Activated CD8-positive, alpha-beta T cell treated with anti-CD3 and anti-CD28 coated beads, Interleukin-2, amount 10 ng/mL, durations not matched to agents 7 days and 5 days (primary cell): ENCODE results near the gene LYVE1. TPM values are rescaled to one million over a fixed set of nuclear protein-coding genes. Genes with fewer than 3 reads are reported as not detected.

Source experiments
- ATAC-seq: fragments of 150-1000 bp; cut with Tn5 transposase; one replicate; pipeline ENCODE4 v1.10.0; 2021; ENCODE audit warnings: moderate library complexity
- CTCF ChIA-PET: fragments of 350-600 bp; sonication (Branson Sonifier 250); formaldehyde crosslinking; loops from one replicate; lab custom pipeline; 2021; ENCODE audit warnings: antibody characterized with exemption; lab: Charles Lee
- POLR2A ChIA-PET: fragments of 350-600 bp; sonication (Branson Sonifier 250); formaldehyde crosslinking; loops from one replicate; lab custom pipeline; 2021; ENCODE audit warnings: antibody characterized with exemption; lab: Charles Lee
- DNase-seq: peaks from one replicate; pipeline ENCODE4 v3.0.0-alpha.2; 2020
- H3K27ac Mint-ChIP-seq: one replicate; pipeline ENCODE4 v1.8.0; 2021; ENCODE audit warnings: mild to moderate bottlenecking, mixed read lengths
- H3K27me3 Mint-ChIP-seq: one replicate; pipeline ENCODE4 v1.8.0; 2021; ENCODE audit warnings: low read depth, mixed read lengths
- H3K36me3 Mint-ChIP-seq: one replicate; pipeline ENCODE4 v1.8.0; 2021; ENCODE audit warnings: low read depth, mixed read lengths
- H3K4me1 Mint-ChIP-seq: one replicate; pipeline ENCODE4 v1.8.0; 2021; ENCODE audit warnings: low read depth, mixed read lengths
- H3K4me3 Mint-ChIP-seq: one replicate; pipeline ENCODE4 v1.8.0; 2021; ENCODE audit warnings: mild to moderate bottlenecking, mixed read lengths
- H3K9me3 Mint-ChIP-seq: one replicate; pipeline ENCODE4 v1.8.0; 2022; ENCODE audit warnings: mixed read lengths; ENCODE audit not compliant: insufficient read depth
- total RNA-seq, 2 experiments: library from RNA; stranded (reverse); gene quantifications; one replicate each; pipeline ENCODE4 v1.2.3, GENCODE V29; 2021

LYVE1 gene, protein sequence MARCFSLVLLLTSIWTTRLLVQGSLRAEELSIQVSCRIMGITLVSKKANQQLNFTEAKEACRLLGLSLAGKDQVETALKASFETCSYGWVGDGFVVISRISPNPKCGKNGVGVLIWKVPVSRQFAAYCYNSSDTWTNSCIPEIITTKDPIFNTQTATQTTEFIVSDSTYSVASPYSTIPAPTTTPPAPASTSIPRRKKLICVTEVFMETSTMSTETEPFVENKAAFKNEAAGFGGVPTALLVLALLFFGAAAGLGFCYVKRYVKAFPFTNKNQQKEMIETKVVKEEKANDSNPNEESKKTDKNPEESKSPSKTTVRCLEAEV
- not detected for total RNA-seq

DNA sequence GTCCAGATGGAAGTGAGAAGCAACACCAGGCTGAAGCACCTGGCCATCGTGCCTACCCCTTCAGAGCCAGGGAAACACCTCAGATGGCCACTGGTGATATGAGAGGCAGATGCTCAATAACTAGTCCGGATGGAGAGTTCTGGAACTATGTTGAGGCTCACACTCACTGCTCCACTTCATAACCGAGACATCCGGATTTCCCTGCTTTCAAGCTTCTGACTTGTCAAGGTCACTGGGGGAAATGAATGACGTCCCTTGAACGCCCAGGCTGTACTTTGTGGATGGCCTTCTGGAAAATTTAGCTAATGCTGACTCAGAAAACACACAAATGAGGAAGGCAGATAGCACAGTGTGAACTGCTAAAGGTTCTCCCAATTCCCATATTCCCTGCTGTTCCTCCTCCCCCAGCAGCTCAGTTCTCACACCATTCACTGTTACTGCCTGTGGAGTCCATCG is at the start of gene LYVE1:
Gene LYVE1, minus strand, starts transcription at position 180 of the 456 bp plus-strand sequence. Its CDS starts 133 bp downstream, at position 47.
- Mint-ChIP-seq H3K4me3 (no peak within 1 kb of the TSS), H3K27ac (no peak within 1 kb of the TSS), H3K9me3 (no peaks in the 10 kb centered on the region), H3K36me3 (no peaks in the 10 kb centered on the region), H3K4me1 (no peaks in the 10 kb centered on the region), H3K27me3 (peaks cover 14% of the 10 kb centered on the region)
- ChIA-PET CTCF (interaction anchor here (3.3 kb wide), 1 partner anchor 27 kb away, joined by 12 read pairs; the partner anchor contains the start of gene RNF141), POLR2A (no interaction called here)
- no peak for ATAC-seq
- no peak for DNase-seq

DNA sequence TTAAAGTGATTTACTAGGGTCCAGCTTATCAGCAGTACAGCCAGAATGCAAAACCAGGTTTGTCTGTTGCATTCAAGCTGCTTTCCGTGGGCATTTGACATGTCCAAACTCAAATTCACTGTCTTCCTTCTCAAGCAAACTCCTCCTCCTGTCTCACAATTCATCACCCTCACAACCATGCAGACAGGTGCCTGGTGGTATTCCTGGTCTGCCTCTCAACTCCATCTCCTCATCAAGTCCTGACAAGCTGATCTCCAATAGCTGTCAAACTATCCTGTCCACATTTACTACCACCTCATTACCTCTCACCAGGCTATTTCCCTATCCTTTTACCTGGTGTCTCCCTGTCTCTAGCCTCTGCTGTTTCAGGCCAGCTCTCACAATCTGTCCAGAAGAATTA is 49.1 kb upstream of the LYVE1 start:
- POLR2A ChIA-PET: no interaction called here
- Mint-ChIP-seq H3K9me3 (peaks cover 9% of the 10 kb centered on the region), H3K36me3 (peaks cover 2% of the 10 kb centered on the region), H3K4me1 (no peaks in the 10 kb centered on the region), H3K27ac (no peak overlapping the region), H3K27me3 (peaks cover 29% of the 10 kb centered on the region), H3K4me3 (no peak overlapping the region)
- no peak for DNase-seq
- no peak for ATAC-seq
- CTCF ChIA-PET: interaction anchor here (1.5 to 1.7 kb wide), 4 partner anchors 9 to 204 kb away, joined by 4 to 7 read pairs (median 4); no protein-coding TSS in a partner anchor

DNA sequence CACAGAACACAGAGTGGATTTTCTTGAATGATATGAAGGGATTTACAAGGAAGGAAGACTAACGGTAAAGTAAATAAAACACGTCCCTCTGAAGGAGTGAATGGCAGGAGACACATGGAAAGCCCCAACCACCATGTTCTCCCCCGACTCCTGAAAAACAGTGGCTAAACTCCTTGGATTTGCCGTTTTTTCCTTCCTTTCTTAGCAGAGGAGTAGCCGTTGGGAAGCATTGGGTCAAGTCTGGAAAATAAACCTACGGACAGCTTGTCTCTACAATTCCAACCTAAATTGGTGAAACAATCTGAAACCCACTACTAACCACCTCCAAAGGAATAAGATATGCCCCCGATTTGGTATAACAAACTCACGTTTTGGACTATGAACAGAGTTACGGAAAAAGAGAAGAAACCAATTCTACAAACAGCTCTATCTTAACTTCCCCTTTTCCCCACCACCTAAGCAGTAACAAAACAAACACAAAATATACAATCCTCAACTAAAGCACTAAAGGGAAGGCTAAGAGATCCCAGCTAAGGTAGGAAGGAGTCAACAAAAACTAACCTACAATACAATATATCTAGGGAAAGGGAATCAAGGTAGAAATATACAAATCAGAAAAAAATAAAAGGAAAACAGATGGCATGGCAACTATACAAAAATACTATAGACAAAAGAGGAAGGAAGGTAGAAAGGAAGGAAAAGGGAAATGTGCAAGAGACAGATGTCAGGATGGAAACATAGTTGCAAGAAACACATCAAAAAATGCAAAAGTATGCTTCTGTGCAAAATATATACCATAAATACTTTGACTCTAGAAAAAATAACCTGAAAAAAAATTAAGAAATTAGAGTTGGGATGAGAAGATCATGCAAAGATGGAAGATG is 43.8 kb upstream of the LYVE1 start:
- POLR2A ChIA-PET: no interaction called here
- H3K27me3 Mint-ChIP-seq: peaks cover 43% of the 10 kb centered on the region
- H3K9me3 Mint-ChIP-seq: peaks cover 9% of the 10 kb centered on the region
- no peak overlapping the region for H3K4me3 Mint-ChIP-seq
- no peak overlapping the region for H3K27ac Mint-ChIP-seq
- H3K36me3 Mint-ChIP-seq: peaks cover 2% of the 10 kb centered on the region
- H3K4me1 Mint-ChIP-seq: no peaks in the 10 kb centered on the region
- ATAC-seq: no peak
- CTCF ChIA-PET: no interaction called here
- no peak for DNase-seq

GRCh38 chr11:10609636-10610035 is 41.2 kb upstream of the LYVE1 start:
- ChIA-PET POLR2A (no interaction called here), CTCF (interaction anchor here (1.4 kb wide), 1 partner anchor 69 kb away, joined by 7 read pairs; the partner anchor contains the start of gene RNF141)
- Mint-ChIP-seq H3K4me3 (no peak overlapping the region), H3K27me3 (peaks cover 46% of the 10 kb centered on the region), H3K9me3 (peaks cover 9% of the 10 kb centered on the region), H3K36me3 (peaks cover 2% of the 10 kb centered on the region), H3K27ac (no peak overlapping the region), H3K4me1 (peaks cover 10% of the 10 kb centered on the region)
- no peak for DNase-seq
- no peak for ATAC-seq

GRCh38 chr11:10608584-10608983 is 40.1 kb upstream of the LYVE1 start:
- H3K27me3 Mint-ChIP-seq: peaks cover 39% of the 10 kb centered on the region
- peaks cover 9% of the 10 kb centered on the region for H3K9me3 Mint-ChIP-seq
- DNase-seq (no peak), ATAC-seq (no peak)
- peaks cover 15% of the 10 kb centered on the region for H3K4me1 Mint-ChIP-seq
- no peak overlapping the region for H3K27ac Mint-ChIP-seq
- CTCF ChIA-PET: no interaction called here
- POLR2A ChIA-PET: no interaction called here
- no peak overlapping the region for H3K4me3 Mint-ChIP-seq
- H3K36me3 Mint-ChIP-seq: peaks cover 2% of the 10 kb centered on the region

DNA sequence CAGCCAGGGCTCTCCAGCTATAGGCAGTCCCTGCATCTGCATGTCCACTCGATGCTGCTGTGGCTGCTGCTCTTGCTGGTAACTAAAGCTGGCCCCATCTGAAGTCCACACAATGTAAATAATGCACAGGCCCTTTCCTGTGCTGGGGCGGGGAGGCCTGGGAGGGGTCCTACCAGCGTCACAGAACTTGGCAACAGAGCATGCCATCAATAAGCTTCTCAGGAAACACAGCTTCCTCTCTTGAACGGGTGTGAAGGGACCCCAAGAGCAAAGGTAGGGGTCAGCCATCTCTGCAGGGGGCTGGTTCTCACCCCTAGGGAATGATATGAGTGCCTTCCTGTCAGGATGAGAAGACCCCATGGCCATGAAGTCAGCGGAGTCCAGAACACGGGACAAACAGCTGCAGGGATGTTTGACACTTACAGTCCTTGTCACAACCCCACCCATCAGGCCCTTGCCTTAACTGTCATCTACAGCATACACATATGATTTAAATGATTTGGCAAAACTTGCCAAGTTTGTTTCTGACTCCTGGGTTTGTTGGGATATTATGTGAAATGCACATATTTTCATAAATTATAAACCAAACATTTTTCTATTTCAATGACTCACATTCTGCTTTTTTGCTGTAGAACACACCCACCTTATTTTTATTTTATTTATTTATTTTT is 39.1 kb upstream of the LYVE1 start:
- ATAC-seq (no peak), DNase-seq (no peak)
- no peak overlapping the region for H3K27ac Mint-ChIP-seq
- ChIA-PET CTCF (no interaction called here), POLR2A (no interaction called here)
- peaks cover 15% of the 10 kb centered on the region for H3K4me1 Mint-ChIP-seq
- no peak overlapping the region for H3K4me3 Mint-ChIP-seq
- no peaks in the 10 kb centered on the region for H3K36me3 Mint-ChIP-seq
- H3K27me3 Mint-ChIP-seq: peaks cover 31% of the 10 kb centered on the region
- peaks cover under 1% of the 10 kb centered on the region for H3K9me3 Mint-ChIP-seq

DNA sequence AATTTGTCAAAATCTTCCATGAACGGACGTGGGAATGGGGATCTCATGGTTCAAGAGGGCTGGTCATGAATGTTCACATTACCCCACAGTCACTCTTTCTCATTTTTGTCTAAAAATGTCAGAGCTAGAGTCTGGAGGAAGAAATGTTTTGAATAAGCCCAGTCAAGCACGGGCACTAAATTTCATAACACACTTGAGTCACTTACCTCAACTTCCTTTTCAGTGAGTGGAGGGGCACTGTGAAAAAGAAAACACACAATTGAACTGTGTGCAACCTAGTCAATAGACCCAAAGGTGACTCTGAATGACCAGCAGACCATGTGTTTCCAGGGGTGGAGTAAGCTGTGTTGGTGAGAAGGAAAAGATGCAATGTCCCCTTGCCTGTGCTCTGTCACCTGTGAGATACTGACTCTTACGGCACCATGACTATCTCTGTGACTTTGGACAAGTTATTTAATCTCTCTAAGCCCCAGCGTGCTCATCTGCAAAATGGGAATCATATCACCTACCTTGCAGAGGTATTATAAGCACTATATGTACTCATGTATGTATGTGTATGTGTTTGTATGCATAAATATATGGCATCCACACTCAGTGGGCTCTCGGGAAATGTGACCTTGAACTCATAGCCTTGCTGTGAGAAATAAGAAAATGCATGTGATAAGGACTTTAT is 38.2 kb upstream of the LYVE1 start:
- peaks cover 15% of the 10 kb centered on the region for H3K4me1 Mint-ChIP-seq
- CTCF ChIA-PET: no interaction called here
- no peak for DNase-seq
- no peak for ATAC-seq
- H3K27ac Mint-ChIP-seq: no peak overlapping the region
- POLR2A ChIA-PET: no interaction called here
- no peaks in the 10 kb centered on the region for H3K9me3 Mint-ChIP-seq
- H3K27me3 Mint-ChIP-seq: peaks cover 22% of the 10 kb centered on the region
- H3K4me3 Mint-ChIP-seq: no peak overlapping the region
- no peaks in the 10 kb centered on the region for H3K36me3 Mint-ChIP-seq

DNA sequence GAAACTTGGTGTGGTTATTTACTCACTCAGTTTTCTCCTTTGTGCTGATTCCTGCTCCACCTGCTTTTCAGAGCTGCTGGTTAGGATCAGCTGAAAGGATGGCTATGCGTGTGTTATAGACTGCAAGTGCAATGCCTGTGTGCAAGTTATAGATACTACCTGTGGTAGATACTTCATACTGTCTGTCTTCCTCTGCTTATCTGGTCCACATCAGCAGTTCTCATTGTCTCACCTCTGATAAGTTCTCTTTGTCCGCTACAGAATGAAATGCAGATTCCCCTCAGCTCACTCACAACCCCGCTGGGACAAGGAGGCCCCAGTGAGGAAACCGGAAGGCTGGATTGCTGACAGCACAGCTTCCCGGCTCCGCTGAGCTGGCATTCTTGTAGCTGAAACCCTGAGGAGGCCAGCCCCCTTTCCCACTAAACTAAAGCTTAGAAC is 37.5 kb upstream of the LYVE1 start:
- ChIA-PET CTCF (no interaction called here), POLR2A (no interaction called here)
- DNase-seq (no peak), ATAC-seq (no peak)
- Mint-ChIP-seq H3K9me3 (no peaks in the 10 kb centered on the region), H3K27ac (no peak overlapping the region), H3K36me3 (no peaks in the 10 kb centered on the region), H3K4me1 (peaks cover 15% of the 10 kb centered on the region), H3K4me3 (no peak overlapping the region), H3K27me3 (peaks cover 20% of the 10 kb centered on the region)

- ATAC-seq (no peak), DNase-seq (no peak)
- Mint-ChIP-seq H3K4me1 (peaks cover 15% of the 10 kb centered on the region), H3K9me3 (no peaks in the 10 kb centered on the region), H3K27ac (no peak overlapping the region), H3K36me3 (no peaks in the 10 kb centered on the region), H3K27me3 (peaks cover 14% of the 10 kb centered on the region), H3K4me3 (no peak overlapping the region)
- ChIA-PET POLR2A (no interaction called here), CTCF (no interaction called here)
Measured at GRCh38 chr11:10604798-10605197, 36.3 kb upstream of the LYVE1 start.

- no peak for ATAC-seq
- ChIA-PET POLR2A (no interaction called here), CTCF (no interaction called here)
- no peak overlapping the region for H3K27ac Mint-ChIP-seq
- peaks cover 15% of the 10 kb centered on the region for H3K4me1 Mint-ChIP-seq
- no peaks in the 10 kb centered on the region for H3K36me3 Mint-ChIP-seq
- H3K4me3 Mint-ChIP-seq: no peak overlapping the region
- H3K9me3 Mint-ChIP-seq: no peaks in the 10 kb centered on the region
- DNase-seq: no peak
- peaks cover 18% of the 10 kb centered on the region for H3K27me3 Mint-ChIP-seq
Measured at GRCh38 chr11:10604340-10604748, 35.9 kb upstream of the LYVE1 start.

- CTCF ChIA-PET: no interaction called here
- Mint-ChIP-seq H3K4me3 (no peak overlapping the region), H3K4me1 (peaks cover 15% of the 10 kb centered on the region)
Measured at GRCh38 chr11:10603721-10604297, 35.3 kb upstream of the LYVE1 start.

More at GRCh38 chr11:10603721-10604297, 35.3 kb upstream of the LYVE1 start:
- Mint-ChIP-seq H3K36me3 (no peaks in the 10 kb centered on the region), H3K27me3 (peaks cover 17% of the 10 kb centered on the region), H3K27ac (no peak overlapping the region), H3K9me3 (no peaks in the 10 kb centered on the region)
- ATAC-seq (no peak), DNase-seq (no peak)
- POLR2A ChIA-PET: no interaction called here
